Spleen (tissue), 11 donors: ENCODE measurements around the gene ST6GALNAC3. TPM values are rescaled to one million over a fixed set of nuclear protein-coding genes. Genes with fewer than 3 reads are reported as not detected.
"Not testable (repeated sequence)": the region's sequence is repeated elsewhere in the genome, so short reads cannot be mapped to it uniquely, and the experiment has no call there.

ENCODE experiments used
- DNase-seq: peaks from one replicate; pipeline ENCODE4 v3.0.0-alpha.2; 2020
- H3K27ac ChIP-seq, 8 donors: fragments of 200-600 bp; sonication (generic) in 7 of 8; 1 replicate in 4 of 8; 2 replicates in 4 of 8; pipeline versions ENCODE4 v1.5.0 to v1.8.0; 2016 to 2021; ENCODE audit warnings: inconsistent platforms in 4 of 8, mild to moderate bottlenecking in 4 of 8, moderate library complexity in 1 of 8
- H3K27me3 ChIP-seq, 7 donors: fragments of 200-600 bp; sonication (generic) in 6 of 7; replicated peaks in 1 of 7; 1 replicate in 4 of 7; 2 replicates in 3 of 7; pipeline versions ENCODE4 v1.5.0 to v1.8.0; 2016 to 2021; ENCODE audit warnings: inconsistent platforms in 3 of 7, mild to moderate bottlenecking in 1 of 7
- H3K36me3 ChIP-seq, 6 donors: fragments of 200-600 bp; sonication (generic) in 5 of 6; 1 replicate in 4 of 6; 2 replicates in 2 of 6; pipeline versions ENCODE4 v1.5.0 to v1.8.0; 2016 to 2021; ENCODE audit warnings: inconsistent platforms in 2 of 6
- H3K4me1 ChIP-seq, 6 donors: fragments of 200-600 bp; sonication (generic) in 5 of 6; 1 replicate in 3 of 6; 2 replicates in 3 of 6; pipeline versions ENCODE4 v1.5.0 to v1.8.0; 2016 to 2021; ENCODE audit warnings: inconsistent platforms in 3 of 6
- H3K4me3 ChIP-seq, 8 donors: fragments of 200-600 bp; sonication (generic) in 7 of 8; 1 replicate in 4 of 8; 2 replicates in 4 of 8; pipeline versions ENCODE4 v1.5.0 to v1.8.0; 2016 to 2021; ENCODE audit warnings: inconsistent platforms in 4 of 8, mild to moderate bottlenecking in 4 of 8, moderate library complexity in 2 of 8
- H3K9me3 ChIP-seq, 8 donors: fragments of 200-600 bp; sonication (generic) in 7 of 8; 1 replicate in 4 of 8; 2 replicates in 4 of 8; pipeline versions ENCODE4 v1.5.0 to v1.8.0; 2016 to 2021; ENCODE audit warnings: inconsistent platforms in 4 of 8
- POLR2A ChIP-seq, 3 donors: fragments of 450-650 bp; IDR thresholded peaks; one replicate each; pipeline ENCODE4 v1.5.1; 2017; ENCODE audit warnings: antibody characterized with exemption in 3 of 3, mild to moderate bottlenecking in 1 of 3
- POLR2AphosphoS5 ChIP-seq, 3 donors: sonication (generic); formaldehyde crosslinking; IDR thresholded peaks; one replicate each; pipeline ENCODE4 v1.5.1; 2017; ENCODE audit warnings: antibody characterized with exemption in 3 of 3
- WGBS, 5 donors: extraction: QIAGEN DNeasy Blood & Tissue Kit in 3 of 5; methylation state at CpG; one replicate each; pipeline versions ENCODE4 v1.1.5 to v1.1.7; 2013 to 2018; 5-methylcytosine and 5-hydroxymethylcytosine counted together
- intact Hi-C: fragments of 100-400 bp; cut with DNase I; formaldehyde crosslinking; loops from one replicate; pipeline ENCODE4 v1.15.0; 2023; ENCODE audit warnings: low total_unique reads
- polyA plus RNA-seq, 3 donors: library from polyadenylated mRNA; stranded (reverse); fragments of 200-250 nt; gene quantifications; one replicate each; pipeline ENCODE4 v1.2.1, GENCODE V29; 2013
- total RNA-seq, 7 donors: library from RNA; depleted of rRNA in 3 of 7; stranded (reverse); fragments of >200 nt in 3 of 7; fragmentation: NEBNext Ultra II Directional in 4 of 7; extraction: Animal tissue kit (Norgen Biotek cat#: 25700) in 4 of 7; gene quantifications; one replicate each; pipeline versions ENCODE4 v1.1.0 to v1.2.1, GENCODE V29; 2016 to 2021
- TF ChIP-seq, protein P1 (sequence below), 11 experiments: fragments of 200-600 bp in 7 of 11; fragments of 450-650 bp in 4 of 11; sonication (generic) in 4 of 11; IDR thresholded peaks in 8 of 11; conservative IDR thresholded peaks in 3 of 11; 1 replicate in 7 of 11; 2 replicates in 4 of 11; pipeline versions ENCODE4 v1.4.0 to v1.8.0; 2016 to 2021; ENCODE audit warnings: antibody characterized with exemption in 11 of 11, inconsistent platforms in 4 of 11, mild to moderate bottlenecking in 1 of 11
- donor health status: healthy with polysubstance abuse.
- donor health status: DM: no; HTN: no; CAD: no; lungs with moderate emphysema.
- donor health status: DM: no; HTN: no; CAD: no.
- donor health status: Bipolar disorder and iron deficiency.
- donor health status: healthy.
- donor health status: DM: no; HTN: no; CAD: no.
- donor health status: DM: yes; HTN: yes; CAD: no.

The ST6GALNAC3 gene
- total and polyA plus RNA-seq, 10 donors: 0.93 to 24.7 (median 10.1) TPM

DNA sequence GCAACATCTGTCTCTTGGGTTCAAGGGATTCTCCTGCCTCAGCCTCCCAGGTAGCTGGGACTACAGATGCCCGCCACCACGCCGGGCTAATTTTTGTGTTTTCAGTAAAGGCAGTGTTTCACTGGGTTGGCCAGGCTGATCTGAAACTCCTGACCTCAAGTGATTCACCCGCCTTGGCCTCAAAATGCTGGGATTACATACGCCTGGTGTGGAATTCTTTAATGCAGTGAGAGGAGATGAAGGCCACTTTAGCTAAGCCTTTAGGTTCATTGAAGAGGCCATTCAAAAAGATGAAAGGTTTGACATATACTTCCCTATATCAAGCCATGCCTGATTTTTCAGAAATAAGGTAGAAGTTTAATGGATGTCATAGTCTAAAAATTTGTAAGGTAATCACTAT lies 162.7 kb downstream of the ST6GALNAC3 start:
- H3K4me3 ChIP-seq: no peak overlapping the region
- no peaks in the 10 kb centered on the region for H3K36me3 ChIP-seq
- intact Hi-C loops: no loop called here
- no peaks in the 10 kb centered on the region for H3K27me3 ChIP-seq
- H3K4me1 ChIP-seq: peaks cover 0 to 24% (median 9%) of the 10 kb centered on the region in 6 donors
- TF ChIP-seq, protein P1, sequence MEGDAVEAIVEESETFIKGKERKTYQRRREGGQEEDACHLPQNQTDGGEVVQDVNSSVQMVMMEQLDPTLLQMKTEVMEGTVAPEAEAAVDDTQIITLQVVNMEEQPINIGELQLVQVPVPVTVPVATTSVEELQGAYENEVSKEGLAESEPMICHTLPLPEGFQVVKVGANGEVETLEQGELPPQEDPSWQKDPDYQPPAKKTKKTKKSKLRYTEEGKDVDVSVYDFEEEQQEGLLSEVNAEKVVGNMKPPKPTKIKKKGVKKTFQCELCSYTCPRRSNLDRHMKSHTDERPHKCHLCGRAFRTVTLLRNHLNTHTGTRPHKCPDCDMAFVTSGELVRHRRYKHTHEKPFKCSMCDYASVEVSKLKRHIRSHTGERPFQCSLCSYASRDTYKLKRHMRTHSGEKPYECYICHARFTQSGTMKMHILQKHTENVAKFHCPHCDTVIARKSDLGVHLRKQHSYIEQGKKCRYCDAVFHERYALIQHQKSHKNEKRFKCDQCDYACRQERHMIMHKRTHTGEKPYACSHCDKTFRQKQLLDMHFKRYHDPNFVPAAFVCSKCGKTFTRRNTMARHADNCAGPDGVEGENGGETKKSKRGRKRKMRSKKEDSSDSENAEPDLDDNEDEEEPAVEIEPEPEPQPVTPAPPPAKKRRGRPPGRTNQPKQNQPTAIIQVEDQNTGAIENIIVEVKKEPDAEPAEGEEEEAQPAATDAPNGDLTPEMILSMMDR (IDR thresholded peaks at IDR 0.05 in 8 of 11, conservative IDR thresholded peaks at IDR 0.05 in 3 of 11): no peak
- TF ChIP-seq POLR2AphosphoS5 (IDR thresholded peaks at IDR 0.05) (no peak), POLR2A (IDR thresholded peaks at IDR 0.05) (no peak)
- H3K27ac ChIP-seq: no peak overlapping the region
- no peak for DNase-seq
- 96 to 99% (median 97%) methylated on average over 5 of the region's 5 CpGs for WGBS, 5 donors
- H3K9me3 ChIP-seq: peaks cover 0 to 2% (median 0%) of the 10 kb centered on the region in 8 donors

DNA sequence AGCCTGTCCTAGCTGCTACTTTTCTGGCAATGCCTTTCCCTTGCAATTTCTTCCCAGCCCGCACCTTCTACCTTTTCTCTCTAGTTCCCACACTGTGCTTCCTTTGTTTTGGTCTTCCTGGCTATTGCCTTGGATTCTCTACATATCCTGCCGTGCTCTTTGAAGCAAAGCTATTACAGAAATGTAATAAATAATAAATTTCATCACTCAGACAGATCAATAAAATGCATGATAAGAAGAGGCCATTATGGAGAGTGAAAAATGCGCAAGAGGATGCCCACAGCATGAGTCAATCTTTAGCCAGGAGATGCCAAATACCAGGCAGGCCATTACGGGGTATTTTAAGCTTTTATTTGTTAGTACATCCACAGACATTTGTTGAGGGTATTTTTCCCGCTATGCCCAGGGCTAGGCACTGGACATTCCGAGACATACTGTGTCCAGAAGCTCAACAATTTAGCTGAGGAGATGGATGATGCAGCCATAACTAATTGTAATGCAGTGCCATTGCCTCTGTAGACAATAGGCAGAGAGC lies 163.6 kb downstream of the ST6GALNAC3 start:
- DNase-seq: no peak
- intact Hi-C loops: no loop called here
- Histone ChIP-seq H3K36me3 (no peaks in the 10 kb centered on the region), H3K4me3 (no peak overlapping the region), H3K27ac (no peak overlapping the region), H3K4me1 (peaks cover 0 to 24% (median 9%) of the 10 kb centered on the region in 6 donors), H3K9me3 (peaks cover 0 to 9% (median 7%) of the 10 kb centered on the region in 8 donors), H3K27me3 (no peaks in the 10 kb centered on the region)
- TF ChIP-seq POLR2A (IDR thresholded peaks at IDR 0.05): no peak
- TF ChIP-seq, protein P1 (IDR thresholded peaks at IDR 0.05 in 8 of 11, conservative IDR thresholded peaks at IDR 0.05 in 3 of 11): no peak
- no peak for TF ChIP-seq POLR2AphosphoS5 (IDR thresholded peaks at IDR 0.05)
- WGBS, 5 donors: 82 to 90% (median 90%) methylated on average over 6 of the region's 6 CpGs

DNA sequence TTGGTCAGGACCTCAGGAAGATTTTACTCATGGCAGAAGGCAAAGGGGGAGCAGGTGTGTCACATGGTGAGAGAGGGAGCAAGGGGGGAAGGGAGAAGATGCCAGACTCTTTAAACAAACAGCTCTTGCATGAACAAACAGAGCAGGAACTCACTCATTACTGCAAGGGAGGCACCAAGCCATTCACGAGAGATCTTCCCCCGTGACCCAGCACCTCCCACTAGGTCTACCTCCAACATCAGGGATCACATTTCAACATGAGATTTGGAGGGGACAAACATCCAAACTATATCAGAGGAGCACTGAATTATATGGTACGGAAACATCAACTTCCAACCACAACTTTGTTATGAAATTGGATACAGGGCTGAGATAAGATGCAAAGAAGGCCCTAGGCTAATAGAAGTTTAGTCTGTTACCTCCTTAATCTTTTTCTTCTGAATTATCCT lies 164.9 kb downstream of the ST6GALNAC3 start:
- no peak overlapping the region for H3K4me3 ChIP-seq
- TF ChIP-seq, protein P1 (IDR thresholded peaks at IDR 0.05 in 8 of 11, conservative IDR thresholded peaks at IDR 0.05 in 3 of 11): no peak
- TF ChIP-seq POLR2A (IDR thresholded peaks at IDR 0.05): no peak
- no peak for TF ChIP-seq POLR2AphosphoS5 (IDR thresholded peaks at IDR 0.05)
- no peak for DNase-seq
- H3K4me1 ChIP-seq: peaks cover 0 to 24% (median 9%) of the 10 kb centered on the region in 6 donors
- peak overlapping the region in 1 of 8 donors; percentile 1 for H3K27ac ChIP-seq
- H3K36me3 ChIP-seq: no peaks in the 10 kb centered on the region
- no peaks in the 10 kb centered on the region for H3K27me3 ChIP-seq
- intact Hi-C loops: no loop called here
- WGBS, 5 donors: 73 to 91% (median 86%) methylated on average over 3 of the region's 3 CpGs
- peaks cover 0 to 22% (median 20%) of the 10 kb centered on the region in 8 donors for H3K9me3 ChIP-seq

DNA sequence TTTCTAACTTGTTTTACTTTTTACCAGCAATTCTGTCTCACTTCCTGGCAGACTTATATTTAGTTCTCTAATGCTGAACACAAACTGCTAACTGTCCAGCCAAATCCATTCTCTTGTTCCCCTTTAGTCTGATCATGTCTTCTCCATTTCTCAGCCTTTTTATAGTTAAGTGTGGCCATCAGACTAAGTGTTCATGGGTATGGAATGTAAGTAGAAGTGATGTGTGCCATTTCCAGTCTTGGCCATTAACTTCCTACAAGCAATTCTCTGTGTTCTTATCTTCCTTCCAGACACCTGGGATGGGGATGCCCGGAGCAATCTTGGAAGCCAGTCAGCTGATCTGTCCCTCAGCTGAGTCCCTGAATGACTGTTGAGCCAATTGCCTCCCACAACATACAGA lies 165.8 kb downstream of the ST6GALNAC3 start:
- H3K4me1 ChIP-seq: peaks cover 0 to 24% (median 9%) of the 10 kb centered on the region in 6 donors
- 57 to 94% (median 77%) methylated on average over 1 of the region's 1 CpG for WGBS, 5 donors
- TF ChIP-seq POLR2A (IDR thresholded peaks at IDR 0.05) (no peak), POLR2AphosphoS5 (IDR thresholded peaks at IDR 0.05) (no peak)
- TF ChIP-seq, protein P1 (IDR thresholded peaks at IDR 0.05 in 8 of 11, conservative IDR thresholded peaks at IDR 0.05 in 3 of 11): no peak

DNA sequence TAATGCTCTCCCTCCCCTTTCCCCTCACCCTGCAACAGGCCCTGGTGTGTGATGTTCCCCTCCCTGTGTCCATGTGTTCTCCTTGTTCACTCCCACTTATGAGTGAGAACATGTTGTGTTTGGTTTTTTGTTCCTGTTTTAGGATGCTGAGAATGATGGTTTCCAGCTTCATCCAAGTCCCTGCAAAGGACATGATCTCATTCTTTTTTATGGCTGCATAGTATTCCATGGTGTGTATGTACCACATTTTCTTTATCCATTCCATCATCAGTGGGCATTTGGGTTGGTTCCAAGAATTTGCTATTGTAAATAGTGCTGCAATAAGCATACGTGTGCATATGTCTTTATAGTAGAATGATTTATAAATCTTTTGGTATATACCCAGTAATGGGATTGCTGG lies 168.0 kb downstream of the ST6GALNAC3 start:
- 89 to 100% (median 94%) methylated on average over 1 of the region's 1 CpG for WGBS, 5 donors
- Histone ChIP-seq H3K4me1 (peaks cover 0 to 24% (median 9%) of the 10 kb centered on the region in 6 donors), H3K9me3 (peaks cover 0 to 28% (median 25%) of the 10 kb centered on the region in 8 donors)
- H3K27ac ChIP-seq, DNase-seq, H3K36me3 ChIP-seq, H3K27me3 ChIP-seq, intact Hi-C loops, H3K4me3 ChIP-seq: not testable (repeated sequence)

More for the DNA sequence above, 165.8 kb downstream of the ST6GALNAC3 start:
- Histone ChIP-seq H3K36me3 (no peaks in the 10 kb centered on the region), H3K4me3 (no peak overlapping the region), H3K27ac (peak overlapping the region in 2 of 8 donors; percentile 1 to 25), H3K27me3 (no peaks in the 10 kb centered on the region), H3K9me3 (peaks cover 0 to 28% (median 25%) of the 10 kb centered on the region in 8 donors)
- intact Hi-C loops: no loop called here
- DNase-seq: no peak
